Activated T-cell treated with anti-CD3 and anti-CD28 coated beads, Interleukin-2, amount 50 U/mL, for 48 hours (primary cell): Measurements from ENCODE around the gene FBXL7.

ENCODE experiments used
- DNase-seq, 2 experiments: peaks; one replicate each; pipeline ENCODE4 v3.0.0-alpha.2; 2020

The FBXL7 gene

DNA sequence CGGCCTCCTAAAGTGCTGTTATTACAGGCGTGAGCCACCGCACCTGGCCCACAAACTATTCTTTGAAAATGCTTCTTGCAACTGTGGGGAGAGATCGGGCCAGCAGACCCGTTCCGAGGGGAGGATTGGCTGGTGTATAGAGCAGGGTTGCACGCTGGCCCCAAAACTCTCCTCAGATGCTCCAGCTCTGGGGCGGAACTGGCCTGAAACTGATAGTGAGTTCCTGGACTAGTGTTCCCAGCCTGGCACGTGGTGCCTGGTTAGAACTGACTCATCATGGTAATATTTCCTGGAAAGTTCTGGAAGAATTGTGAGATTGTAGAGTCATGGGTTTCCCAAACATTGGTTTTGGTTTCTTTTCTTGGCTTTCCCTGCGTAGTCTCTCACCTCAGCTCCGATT, 120.5 kb downstream of the FBXL7 start:
- DNase-seq = no peak

DNA sequence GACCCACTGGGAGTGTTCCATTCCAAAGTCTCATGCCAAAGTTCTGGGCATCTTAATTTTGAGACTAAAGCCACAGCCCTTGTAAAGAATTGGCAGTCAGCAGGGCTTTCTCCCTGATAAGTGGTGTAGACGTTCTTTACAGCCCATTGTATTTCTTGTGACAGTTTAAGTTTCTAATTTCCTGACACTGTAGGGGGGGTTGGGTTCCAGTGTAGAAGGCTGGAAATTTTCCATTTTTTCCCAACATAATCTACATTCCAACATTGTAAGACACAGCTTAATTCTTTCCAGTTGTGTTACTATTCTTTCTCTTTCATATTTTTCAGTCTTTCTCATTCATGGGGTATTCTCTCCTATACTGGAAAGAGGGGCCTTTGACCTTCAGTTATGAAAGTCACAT, 121.1 kb downstream of the FBXL7 start:
- no peak for DNase-seq

DNA sequence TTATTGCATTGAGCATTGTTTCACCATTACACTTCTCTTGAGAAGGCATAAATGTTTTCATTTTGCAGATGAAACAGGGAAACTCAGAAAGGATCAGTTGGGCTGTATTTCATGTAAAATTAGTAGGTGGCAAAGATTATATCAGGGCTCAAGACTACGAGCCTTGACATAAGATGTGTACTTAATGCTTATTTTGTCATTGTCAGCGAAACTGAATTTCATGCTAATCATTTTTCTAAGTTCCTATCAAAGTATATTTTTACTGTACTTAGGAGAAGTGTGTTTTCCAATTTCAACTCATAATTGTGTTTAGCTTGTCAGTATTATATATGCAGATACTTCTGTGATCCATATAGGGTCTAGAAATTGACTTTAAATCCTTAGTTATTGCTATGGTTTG, 123.8 kb downstream of the FBXL7 start:
- no peak for DNase-seq

DNA sequence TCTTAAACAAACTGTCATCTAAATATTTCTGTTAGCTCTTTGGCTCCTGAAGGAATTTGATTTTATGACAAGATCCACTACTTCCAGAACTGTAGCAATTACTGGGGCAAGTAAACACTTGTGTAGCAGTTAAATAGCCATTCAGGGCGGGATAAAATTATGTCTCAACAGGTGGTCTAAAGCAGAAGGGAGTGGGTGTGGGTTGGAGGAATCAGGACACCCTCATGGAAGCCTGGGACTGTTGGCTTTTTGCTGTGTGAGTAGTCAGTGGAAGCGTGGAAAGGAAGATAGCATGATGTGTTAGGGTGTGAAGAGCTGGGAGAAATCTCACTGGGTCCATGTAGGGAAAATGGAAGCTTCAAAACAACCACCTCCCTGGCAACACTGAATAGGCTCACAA, 127.1 kb downstream of the FBXL7 start:
- no peak for DNase-seq

DNA sequence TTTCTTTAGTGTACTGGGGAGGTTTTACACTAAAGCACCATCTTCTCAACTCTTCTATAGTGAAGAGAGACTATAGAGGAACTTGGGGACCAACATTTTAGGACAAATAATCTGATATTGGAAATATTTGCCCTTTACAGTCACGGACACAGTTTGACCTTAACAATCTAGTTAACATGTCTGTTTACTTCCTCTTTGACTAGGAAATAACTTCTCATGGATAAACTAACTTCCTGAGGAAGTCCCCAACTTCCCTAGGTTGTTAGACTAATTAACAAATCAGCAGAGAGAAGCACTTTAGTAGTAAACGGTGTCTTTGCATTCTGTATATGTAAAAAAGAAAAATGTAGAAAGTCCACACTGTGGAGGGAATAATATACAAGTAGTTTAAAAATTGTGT, 127.7 kb downstream of the FBXL7 start:
- DNase-seq = no peak

DNA sequence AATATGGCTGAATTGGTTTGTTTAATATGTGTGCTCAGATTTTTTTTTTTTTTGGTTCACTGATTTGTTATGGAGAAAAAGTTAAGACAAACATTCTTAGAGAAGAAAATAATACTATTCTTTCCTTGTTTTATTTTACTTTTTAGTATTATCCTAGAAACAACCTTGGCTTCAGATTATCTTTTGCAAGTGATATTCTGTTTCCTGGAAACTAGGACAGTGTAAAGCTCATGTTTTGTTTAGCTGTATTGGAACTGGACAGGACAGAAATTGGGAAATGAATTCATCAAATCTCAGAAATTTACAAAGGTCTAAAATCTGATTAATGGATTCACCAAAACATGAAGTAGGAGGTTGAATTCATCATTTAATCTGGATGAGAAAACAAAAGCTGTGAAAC, 130.5 kb downstream of the FBXL7 start:
- DNase-seq = no peak

DNA sequence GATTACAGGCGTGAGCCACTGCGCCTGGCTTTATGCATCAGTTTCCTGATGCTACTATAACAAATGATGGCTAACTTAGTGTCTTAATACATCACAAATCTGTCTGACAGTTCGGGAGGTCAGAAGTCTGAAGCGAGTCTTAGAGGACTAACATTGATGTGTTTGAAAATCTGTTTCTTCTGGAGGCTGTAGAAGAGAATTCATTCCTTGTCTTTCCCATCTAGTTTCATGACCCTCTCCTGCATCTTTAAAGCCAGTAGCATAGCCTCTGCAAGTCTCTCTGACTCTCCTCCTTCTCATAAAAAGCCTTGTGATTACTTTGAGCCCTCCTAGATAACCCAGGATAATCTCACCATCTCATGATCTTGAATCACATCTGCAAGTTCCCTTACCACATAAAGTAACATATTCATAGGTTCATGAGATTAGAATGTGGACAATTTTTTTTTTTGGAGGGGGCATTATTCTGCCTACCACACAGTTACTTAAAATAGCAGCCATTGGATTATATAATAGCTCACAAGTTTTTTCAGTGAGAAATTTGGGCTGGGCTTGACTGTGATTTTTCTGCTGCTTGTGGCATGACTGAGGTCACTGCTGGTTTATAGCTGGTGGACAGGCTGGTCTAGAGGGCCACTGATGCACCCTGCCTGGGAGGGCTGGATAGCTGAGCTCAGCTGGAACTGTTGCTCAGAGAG, 134.8 kb downstream of the FBXL7 start:
- no peak for DNase-seq

DNA sequence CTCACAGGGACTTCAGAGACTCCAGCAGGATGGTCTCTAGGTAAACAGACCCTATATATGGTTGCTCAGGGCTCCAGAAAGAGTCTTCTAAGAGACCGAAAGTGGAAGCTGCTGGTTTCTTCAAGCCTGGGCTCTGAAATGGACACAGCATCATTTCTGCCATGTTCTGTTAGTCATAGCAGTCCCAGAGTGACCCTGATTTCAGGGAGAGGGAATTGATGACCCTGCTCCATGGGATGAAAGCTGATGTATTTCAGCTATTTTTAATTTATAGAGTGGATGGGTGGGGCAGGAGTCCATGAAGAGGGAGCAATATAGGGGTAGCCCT, 135.3 kb downstream of the FBXL7 start:
- DNase-seq = no peak

DNA sequence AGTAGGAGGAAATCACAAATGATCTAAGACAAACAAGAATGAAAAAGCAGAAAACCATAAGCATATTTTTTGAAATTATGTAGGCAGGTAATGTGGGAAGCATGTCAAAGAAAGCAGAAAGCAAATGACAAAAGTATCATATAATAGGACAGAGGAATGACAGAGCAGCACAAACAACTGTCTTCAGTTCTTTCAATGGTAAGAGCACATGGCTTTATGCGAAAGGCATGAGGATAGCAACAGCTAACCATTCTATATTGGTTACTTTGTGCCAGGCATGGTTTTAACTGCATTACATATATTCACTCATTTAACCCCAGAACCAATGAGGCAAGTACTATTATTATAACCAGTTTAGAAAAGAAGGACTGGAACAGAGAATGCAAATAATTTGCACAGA, 137.4 kb downstream of the FBXL7 start:
- no peak for DNase-seq

DNA sequence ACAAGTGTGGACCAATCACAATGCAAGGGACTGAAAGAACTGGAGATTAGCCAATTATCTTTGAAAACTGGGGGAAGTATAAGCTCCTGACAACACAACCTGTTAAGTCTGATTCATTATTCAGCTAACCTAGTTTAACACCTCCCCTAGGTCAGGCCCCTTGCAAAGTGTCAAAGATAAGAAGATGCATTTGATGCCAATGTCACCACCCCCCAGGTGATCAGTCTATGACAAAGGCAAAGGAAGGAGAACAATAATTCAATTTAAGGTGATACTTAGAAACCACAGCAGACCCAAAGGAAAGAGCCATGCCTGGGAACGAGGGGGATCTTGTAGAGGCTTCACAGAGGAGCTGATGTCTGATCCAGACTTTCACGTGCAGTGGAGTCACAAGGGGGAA, 137.9 kb downstream of the FBXL7 start:
- DNase-seq = no peak

DNA sequence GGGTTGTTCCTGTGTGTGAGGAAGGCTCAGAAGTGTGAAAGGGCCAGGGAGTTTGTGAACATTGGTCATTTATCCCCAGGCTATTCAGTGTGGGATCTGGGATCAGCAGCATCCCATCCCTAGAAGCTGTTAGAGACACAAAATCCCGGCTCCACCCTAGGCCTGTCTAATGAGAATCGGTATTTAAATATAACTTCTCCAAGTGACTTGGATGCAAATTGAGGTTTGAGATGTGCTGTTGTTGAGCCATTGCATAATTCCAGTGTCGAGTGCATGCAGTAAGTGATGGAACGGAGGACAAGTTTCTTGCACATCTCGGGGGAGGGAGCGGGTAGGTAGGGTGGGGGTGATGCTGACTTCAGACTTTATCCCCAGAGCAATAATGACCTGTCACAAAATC, 138.3 kb downstream of the FBXL7 start:
- DNase-seq = no peak

DNA sequence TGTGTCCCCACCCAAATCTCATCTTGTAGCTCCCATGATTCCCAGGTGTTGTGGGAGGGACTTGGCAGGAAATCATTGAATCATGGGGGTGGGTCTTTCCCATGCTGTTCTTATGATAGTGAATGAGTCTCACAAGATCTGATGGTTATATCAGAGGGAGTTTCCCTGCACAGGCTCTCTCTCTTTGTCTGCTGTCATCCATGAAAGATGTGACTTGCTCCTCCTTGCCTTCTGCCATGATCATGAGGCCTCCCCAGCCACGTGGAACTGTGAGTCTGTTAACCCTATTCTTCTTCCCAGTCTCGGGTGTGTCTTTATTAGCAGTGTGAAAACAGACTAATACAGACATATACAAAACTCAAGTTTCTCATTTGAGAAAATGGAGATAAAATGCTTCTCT, 139.3 kb downstream of the FBXL7 start:
- DNase-seq = no peak

DNA sequence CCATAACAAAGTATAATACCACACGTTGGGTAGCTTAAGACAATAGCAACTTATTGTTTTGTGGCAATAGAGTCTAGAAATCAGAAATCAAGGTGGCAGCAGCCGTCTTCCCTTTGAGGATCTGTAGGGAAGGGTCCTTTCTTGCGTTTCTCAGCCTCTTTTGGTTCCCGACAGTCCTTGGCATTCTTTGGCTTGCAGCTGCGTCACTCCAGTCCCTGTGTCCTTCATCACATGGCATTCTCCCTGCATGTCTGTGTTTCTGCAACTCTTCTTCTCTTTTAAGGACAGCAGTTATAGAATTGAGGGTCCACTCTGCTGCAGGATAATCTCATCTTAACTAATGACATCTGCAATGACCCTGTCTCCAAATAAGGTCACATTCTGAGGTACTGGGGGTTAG, 140.1 kb downstream of the FBXL7 start:
- DNase-seq = no peak

DNA sequence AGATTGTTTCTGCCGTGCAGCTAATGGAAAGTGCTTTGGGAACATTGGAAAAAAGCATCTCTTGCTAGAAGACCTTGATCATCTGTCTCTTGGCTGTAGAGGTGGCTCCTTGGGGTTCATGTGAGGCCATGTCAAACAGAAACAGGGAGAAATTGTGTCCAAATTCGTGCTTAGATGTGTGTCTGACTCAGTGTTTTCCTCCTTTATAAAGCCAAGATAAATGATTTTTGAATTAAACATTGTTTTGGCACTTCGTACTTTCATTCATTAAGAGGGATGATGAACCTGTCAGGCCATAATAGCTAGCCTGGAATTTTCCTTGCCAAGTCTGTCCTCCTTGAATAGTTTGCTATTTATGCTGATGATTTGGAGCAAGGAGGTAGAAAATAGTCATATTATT, 143.8 kb downstream of the FBXL7 start:
- DNase-seq = no peak

DNA sequence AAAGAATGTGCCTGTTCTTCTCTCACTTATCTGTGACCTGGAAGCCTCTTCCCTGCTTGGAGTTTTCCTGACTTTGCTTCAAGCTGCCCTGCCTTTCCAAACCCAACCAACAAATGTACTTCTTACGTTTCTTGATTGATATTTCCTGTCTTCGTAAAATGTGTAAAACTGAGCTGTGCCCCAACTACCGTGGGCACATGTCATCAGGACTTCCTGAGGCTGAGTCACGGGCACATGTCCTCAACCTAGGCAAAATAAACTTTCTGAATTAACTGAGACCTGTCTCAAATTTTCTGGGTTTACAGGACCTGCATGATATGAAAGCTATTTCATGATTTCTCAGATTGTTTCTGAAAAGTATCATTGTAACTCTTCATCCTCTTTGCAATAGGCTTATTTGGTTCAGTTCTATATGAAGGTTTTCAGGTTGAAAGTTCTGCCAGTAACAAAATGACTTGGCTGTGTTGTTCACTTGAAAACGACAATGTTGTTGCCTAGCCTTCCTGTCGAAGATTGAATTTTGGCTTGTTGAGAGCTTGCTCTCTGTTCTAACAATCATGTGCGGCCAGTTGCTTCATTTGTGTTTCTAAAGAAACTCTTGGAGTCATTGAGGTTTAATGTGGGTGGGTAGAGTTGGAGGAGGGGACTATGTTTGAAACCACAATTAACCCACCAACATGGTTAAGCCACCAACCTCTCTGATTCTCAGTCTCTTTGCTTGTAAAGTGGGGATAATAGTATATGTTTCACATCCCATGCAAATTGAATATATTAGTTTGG, 145.6 kb downstream of the FBXL7 start:
- no peak for DNase-seq

DNA sequence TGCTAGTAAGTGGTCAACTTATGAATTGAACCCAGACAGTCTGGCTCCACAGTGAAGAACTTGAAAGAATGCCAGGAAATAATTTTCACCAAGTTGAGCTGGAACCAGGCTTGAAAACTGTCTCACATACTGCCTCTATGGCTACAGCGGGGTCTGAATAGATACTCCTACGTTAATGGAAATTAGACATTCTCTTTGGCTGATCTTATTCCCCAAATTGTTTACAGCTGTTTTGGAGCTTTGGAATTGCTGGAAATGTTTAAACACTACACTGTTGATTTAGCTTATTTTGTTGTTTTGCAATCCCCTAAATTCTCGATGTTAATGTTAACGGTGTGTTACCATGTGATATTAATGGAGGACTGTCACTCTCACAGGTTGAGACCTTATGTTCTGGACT, 146.4 kb downstream of the FBXL7 start:
- no peak for DNase-seq

DNA sequence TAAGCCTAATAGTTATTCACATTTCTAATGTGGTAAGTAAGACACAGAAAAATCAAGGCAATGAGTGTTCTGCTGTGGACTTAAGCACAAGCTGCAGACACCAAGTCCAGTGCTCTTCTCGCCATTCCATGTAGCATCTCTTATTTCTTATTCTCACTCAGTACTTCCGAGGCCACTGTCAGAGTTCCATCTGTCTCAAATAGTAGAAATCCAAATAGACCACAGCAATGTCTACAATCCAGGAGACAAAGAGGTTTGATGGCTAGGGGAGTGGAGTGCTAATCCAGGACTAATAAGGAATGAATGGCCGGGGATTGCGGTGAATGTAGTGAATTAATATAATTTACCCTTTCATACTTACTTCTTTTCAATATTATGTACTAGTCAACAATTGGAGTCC, 147.3 kb downstream of the FBXL7 start:
- no peak for DNase-seq

DNA sequence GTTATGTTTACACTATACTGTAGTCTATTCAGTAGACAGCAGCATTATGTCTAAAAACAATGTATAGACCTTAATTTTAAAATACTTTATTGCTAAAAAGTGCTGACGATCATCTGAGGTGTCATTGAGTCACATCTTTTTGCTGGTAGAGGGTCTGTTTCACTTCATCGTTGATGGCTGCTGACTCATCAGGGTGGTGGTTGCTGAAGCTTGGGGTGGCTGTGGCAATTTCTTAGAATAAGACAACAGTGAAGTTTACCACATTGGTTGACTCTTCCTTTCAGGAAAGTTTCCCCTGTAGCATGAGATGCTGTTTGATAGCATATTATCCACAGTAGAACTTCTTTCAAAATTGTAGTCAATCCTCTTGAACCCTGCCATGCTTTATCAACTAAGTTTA, 150.3 kb downstream of the FBXL7 start:
- DNase-seq = no peak

DNA sequence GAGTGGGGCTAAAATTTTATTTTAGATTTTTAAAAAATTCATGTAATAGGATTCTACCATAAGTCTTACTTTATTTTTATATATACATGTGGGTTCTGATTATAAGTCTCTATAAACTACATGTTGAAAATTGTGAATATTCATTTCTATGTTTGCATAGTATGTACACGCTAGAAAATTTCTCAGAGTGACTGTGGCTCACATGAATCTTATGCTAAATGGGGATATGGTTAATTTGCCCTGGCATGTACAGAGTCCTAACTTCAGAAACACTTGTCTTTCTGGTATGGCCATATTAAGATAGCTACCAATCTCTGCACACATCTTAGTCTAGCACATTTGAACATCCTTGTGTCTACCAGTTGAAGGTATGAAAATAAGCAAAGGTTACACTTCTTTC, 154.8 kb downstream of the FBXL7 start:
- no peak for DNase-seq

DNA sequence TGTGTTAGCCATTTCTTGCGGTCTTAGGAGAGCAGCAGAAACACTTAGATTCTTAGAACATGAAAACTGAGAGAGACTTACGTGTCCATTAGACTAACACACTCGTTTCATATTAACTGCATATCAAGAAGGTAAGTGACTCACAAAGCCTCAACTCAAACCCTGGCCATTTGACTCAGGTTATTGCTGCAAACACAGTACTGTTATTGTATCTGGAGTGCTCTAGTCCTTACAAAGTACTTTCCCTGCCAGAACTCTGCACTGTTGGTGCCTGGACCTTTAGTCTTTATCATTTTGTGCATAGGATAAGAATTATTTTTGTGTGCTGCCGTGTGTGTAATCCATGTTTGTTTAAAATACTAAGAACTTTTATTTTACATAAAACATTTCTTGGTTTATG, 155.7 kb downstream of the FBXL7 start:
- no peak for DNase-seq

DNA sequence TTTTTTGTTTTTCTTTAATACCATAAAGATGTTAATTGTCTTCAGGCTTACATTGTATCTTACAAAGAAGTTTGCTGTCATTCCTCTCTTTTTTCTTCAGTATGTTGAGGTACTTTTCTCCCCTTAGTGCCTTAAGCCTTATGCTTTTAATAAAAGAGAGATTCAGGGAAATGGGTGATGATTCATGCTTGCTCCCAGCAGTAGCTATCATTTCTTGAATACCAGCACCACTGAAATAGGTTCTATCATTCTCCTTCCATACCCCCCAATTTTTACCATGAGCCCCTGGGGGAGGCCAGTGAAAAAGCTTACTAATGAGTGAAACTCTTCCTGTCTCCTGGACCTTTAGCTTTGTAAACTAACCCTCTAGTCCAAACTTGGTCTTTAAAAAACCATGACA, 165.0 kb downstream of the FBXL7 start:
- DNase-seq = no peak

DNA sequence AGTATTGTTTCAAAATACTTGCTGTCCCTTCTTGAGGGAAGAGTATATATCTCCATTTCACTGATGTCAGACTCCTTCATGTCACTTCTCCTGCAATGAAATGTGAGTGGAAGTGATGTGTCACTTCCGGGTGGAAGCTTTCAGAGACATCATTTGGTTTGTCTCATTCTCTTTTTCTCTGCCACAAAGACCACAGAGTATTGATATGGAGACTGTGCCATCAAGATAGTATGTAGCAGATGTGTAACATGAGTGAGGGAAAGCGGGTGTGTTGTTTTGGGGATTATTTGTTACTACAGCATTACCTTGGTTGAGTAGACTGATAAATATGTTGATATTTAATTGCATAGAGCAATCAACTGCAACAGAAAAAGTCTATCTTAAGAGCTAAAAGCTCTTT, 169.8 kb downstream of the FBXL7 start:
- no peak for DNase-seq

DNA sequence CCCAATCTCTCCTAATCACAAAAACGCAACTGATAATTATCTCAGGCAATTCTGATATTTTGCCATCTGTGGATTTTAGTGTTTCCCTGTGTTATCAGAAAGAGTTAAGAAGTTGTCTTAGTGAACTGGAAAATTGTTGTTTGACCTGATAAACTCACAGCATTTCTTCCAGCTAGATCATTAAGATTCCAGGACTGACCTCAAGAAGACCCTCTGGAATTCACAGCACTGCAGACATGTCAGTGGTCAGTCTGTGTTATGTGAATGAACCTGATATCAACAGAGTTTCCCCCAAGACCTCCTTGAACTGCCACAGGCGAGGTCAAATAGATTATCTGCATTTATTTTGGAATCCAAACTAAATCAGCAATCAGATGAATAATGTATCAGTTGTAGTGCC, 174.7 kb downstream of the FBXL7 start:
- no peak for DNase-seq

DNA sequence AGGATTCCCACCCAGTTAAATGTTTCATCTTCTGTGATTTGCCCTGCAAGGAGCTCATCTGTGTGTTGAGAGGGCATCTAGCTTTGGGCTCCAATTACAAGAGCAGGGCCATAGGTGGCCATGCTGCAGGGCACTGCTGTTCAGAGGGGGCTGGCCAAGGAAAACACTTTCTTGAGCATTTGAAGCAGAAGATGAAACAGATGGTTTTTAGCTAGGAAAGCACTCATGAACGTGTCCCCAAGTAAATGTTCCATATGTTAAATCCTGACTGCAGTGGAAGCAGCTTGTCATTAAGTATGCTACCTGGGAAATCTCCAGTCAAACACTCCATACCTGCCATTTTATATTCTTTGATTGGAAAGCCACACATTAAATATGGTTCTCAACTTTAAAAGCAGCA, 176.6 kb downstream of the FBXL7 start:
- DNase-seq = no peak

DNA sequence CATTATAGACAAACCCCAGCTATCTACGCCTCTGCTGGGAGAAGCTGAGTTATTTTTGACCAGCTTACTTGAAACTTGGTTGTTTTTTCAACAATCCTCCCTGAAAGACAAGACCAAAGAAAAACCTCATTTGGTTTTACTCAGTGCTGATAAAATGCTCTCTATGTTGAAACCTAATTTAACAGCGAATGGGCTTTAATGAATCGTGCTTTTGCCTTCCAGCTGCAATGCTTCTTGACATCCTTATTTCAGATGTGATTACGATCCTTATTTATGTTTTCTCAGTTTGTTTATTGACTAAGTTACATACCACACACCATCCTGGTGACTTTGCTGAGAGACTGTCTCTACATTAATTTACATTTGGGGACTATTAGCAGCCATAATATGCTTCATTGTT, 179.2 kb downstream of the FBXL7 start:
- no peak for DNase-seq
